NCI-H2227 treated with DMSO at 0.1 percent for 48 hours (cell line): ENCODE data around the gene CCNL1.
"Not testable (repeated sequence)": the region's sequence is repeated elsewhere in the genome, so short reads cannot be mapped to it uniquely, and the experiment has no call there.

Source experiments
- DNase-seq: peaks from one replicate; lab custom pipeline; 2025; lab: John Stamatoyannopoulos, UW

Gene CCNL1

GRCh38 chr3:157159762-157160657 is at the start of gene CCNL1:
Gene CCNL1, minus strand, starts transcription at chr3:157160147. Its CDS starts 53 bp downstream, at chr3:157160094.
- peak; percentile 85 for DNase-seq

- no peak for DNase-seq
Observed at GRCh38 chr3:157204880-157205279, 44.9 kb upstream of the CCNL1 start.

GRCh38 chr3:157204431-157204830 is 44.5 kb upstream of the CCNL1 start:
- DNase-seq: no peak

GRCh38 chr3:157201648-157202278 is 41.8 kb upstream of the CCNL1 start:
- DNase-seq: peak; percentile 1

- DNase-seq: no peak
Observed at GRCh38 chr3:157199841-157200240, 39.9 kb upstream of the CCNL1 start.

GRCh38 chr3:157195965-157196364 is 36.0 kb upstream of the CCNL1 start:
- no peak for DNase-seq

- not testable (repeated sequence) for DNase-seq
Observed at GRCh38 chr3:157191149-157191548, 31.2 kb upstream of the CCNL1 start.

- DNase-seq: no peak
Observed at GRCh38 chr3:157190380-157190872, 30.5 kb upstream of the CCNL1 start.

GRCh38 chr3:157188391-157188790 is 28.4 kb upstream of the CCNL1 start:
- DNase-seq: no peak

- no peak for DNase-seq
Observed at GRCh38 chr3:157182879-157183278, 22.9 kb upstream of the CCNL1 start.

GRCh38 chr3:157180262-157180661 is 20.3 kb upstream of the CCNL1 start:
- DNase-seq: no peak

- DNase-seq: no peak
Observed at GRCh38 chr3:157179365-157179803, 19.4 kb upstream of the CCNL1 start.

- DNase-seq: not testable (repeated sequence)
Observed at GRCh38 chr3:157178503-157179364, 18.8 kb upstream of the CCNL1 start.

- not testable (repeated sequence) for DNase-seq
Observed at GRCh38 chr3:157177801-157178453, 18.0 kb upstream of the CCNL1 start.

- DNase-seq: no peak
Observed at GRCh38 chr3:157176934-157177333, 17.0 kb upstream of the CCNL1 start.

GRCh38 chr3:157175691-157176507 is 16.0 kb upstream of the CCNL1 start:
- DNase-seq: peak; percentile 6

GRCh38 chr3:157174649-157175498 is 14.9 kb upstream of the CCNL1 start:
- DNase-seq: peak; percentile 98

- peak; percentile 79 for DNase-seq
Observed at GRCh38 chr3:157174290-157174648, 14.3 kb upstream of the CCNL1 start.

GRCh38 chr3:157173343-157173742 is 13.4 kb upstream of the CCNL1 start:
- DNase-seq: not testable (repeated sequence)

- DNase-seq: no peak
Observed at GRCh38 chr3:157172746-157173145, 12.8 kb upstream of the CCNL1 start.
